Kidney (tissue), 2 donors: ENCODE data around the gene TIMM8B. TPM values are rescaled to one million over a fixed set of nuclear protein-coding genes. Genes with fewer than 3 reads are reported as not detected.

ENCODE experiments used
- polyA plus RNA-seq: library from polyadenylated mRNA; stranded (reverse); fragments of 350-450 nt; fragmentation: Illumina TruSeq; extraction: RNeasy Lipid Tissue Mini Kit (QIAGEN cat#74804); gene quantifications from one replicate; pipeline ENCODE4 v1.2.3, GENCODE V29; 2014; ENCODE audit warnings: low read depth, low replicate concordance; ENCODE audit not compliant: insufficient read depth
- total RNA-seq: library from RNA; stranded (reverse); fragmentation: NEBNext Ultra II Directional; extraction: Animal tissue kit (Norgen Biotek cat#: 25700); gene quantifications from one replicate; pipeline ENCODE4 v1.2.1, GENCODE V29; 2021
- donor health status: DM: yes; HTN: yes; CAD: no.

TIMM8B gene
- total and polyA plus RNA-seq, 2 donors from 2014 or later, result 51.3 to 167 TPM

Other genes with a start within 250 kb of the TIMM8B start
- gene ALG9, start 215.2 kb downstream of the TIMM8B start, total RNA-seq, result 27.8 TPM
- 30.0 TPM for gene ALG9, start 215.2 kb downstream of the TIMM8B start, polyA plus RNA-seq
- 2.6 TPM for gene FDXACB1, start 207.6 kb downstream of the TIMM8B start, total RNA-seq
- gene FDXACB1, start 207.6 kb downstream of the TIMM8B start, polyA plus RNA-seq, result 1.5 TPM
- 29.5 TPM for gene CFAP68, start 207.2 kb downstream of the TIMM8B start, total RNA-seq
- 93.7 TPM for gene CFAP68, start 207.2 kb downstream of the TIMM8B start, polyA plus RNA-seq
- gene CRYAB, start 175.0 kb downstream of the TIMM8B start, total RNA-seq, result 1,312 TPM
- gene CRYAB, start 175.0 kb downstream of the TIMM8B start, polyA plus RNA-seq, result 1,857 TPM
- gene HSPB2, start 174.0 kb downstream of the TIMM8B start, total RNA-seq, result 4.4 TPM
- gene HSPB2, start 174.0 kb downstream of the TIMM8B start, polyA plus RNA-seq, result 15.7 TPM
- gene C11orf52, start 167.8 kb downstream of the TIMM8B start, total RNA-seq, result 27.8 TPM
- gene C11orf52, start 167.8 kb downstream of the TIMM8B start, polyA plus RNA-seq, result 103 TPM
- gene DIXDC1, start 149.4 kb downstream of the TIMM8B start, total RNA-seq, result 29.5 TPM
- 7.3 TPM for gene DIXDC1, start 149.4 kb downstream of the TIMM8B start, polyA plus RNA-seq
- gene DLAT, start 61.3 kb downstream of the TIMM8B start, total RNA-seq, result 33.1 TPM
- 27.5 TPM for gene DLAT, start 61.3 kb downstream of the TIMM8B start, polyA plus RNA-seq
- 7.5 TPM for gene PIH1D2, start 12.7 kb downstream of the TIMM8B start, total RNA-seq
- 6.6 TPM for gene PIH1D2, start 12.7 kb downstream of the TIMM8B start, polyA plus RNA-seq
- 21.5 TPM for gene NKAPD1, start 12.5 kb downstream of the TIMM8B start, total RNA-seq
- gene NKAPD1, start 12.5 kb downstream of the TIMM8B start, polyA plus RNA-seq, result 14.3 TPM
- gene SDHD, start 117 bp upstream of the TIMM8B start, total RNA-seq, result 111 TPM
- 288 TPM for gene SDHD, start 117 bp upstream of the TIMM8B start, polyA plus RNA-seq
- gene IL18, start 77.3 kb upstream of the TIMM8B start, total RNA-seq, result 25.2 TPM
- gene IL18, start 77.3 kb upstream of the TIMM8B start, polyA plus RNA-seq, result 37.4 TPM
- not detected for gene TEX12, start 80.6 kb upstream of the TIMM8B start, total RNA-seq
- not detected for gene TEX12, start 80.6 kb upstream of the TIMM8B start, polyA plus RNA-seq
- 9.6 TPM for gene BCO2, start 88.8 kb upstream of the TIMM8B start, total RNA-seq
- 6.9 TPM for gene BCO2, start 88.8 kb upstream of the TIMM8B start, polyA plus RNA-seq
- gene PTS, start 139.7 kb upstream of the TIMM8B start, total RNA-seq, result 40.6 TPM
- 76.4 TPM for gene PTS, start 139.7 kb upstream of the TIMM8B start, polyA plus RNA-seq
- not detected for gene PLET1, start 174.1 kb upstream of the TIMM8B start, total RNA-seq
- not detected for gene PLET1, start 174.1 kb upstream of the TIMM8B start, polyA plus RNA-seq